ENCODE measurements around the gene TMEM238.
A peak's percentile ranks its signal among the peaks of the same experiment; 100 is the strongest.

Gene TMEM238

GRCh38 chr19:55398200-55398925, 14.3 kb upstream of the TMEM238 start:
- Histone ChIP-seq H3K9me3 (ENCODE audit: low read length) (no peaks in the 10 kb centered on the region), H3K27me3 (ENCODE audit: control insufficient read depth in 1 of 2, insufficient read depth in 2 of 2, low read length in 2 of 2) (no peaks in the 10 kb centered on the region), H3K27ac (ENCODE audit: low read depth, low read length) (no peak overlapping the region), H3K4me3 (ENCODE audit: low read depth in 1 of 2, low read length in 2 of 2) (no peak overlapping the region), H3K4me1 (ENCODE audit: insufficient read depth, low read length) (no peaks in the 10 kb centered on the region), H3K36me3 (ENCODE audit: insufficient read depth, low read length) (peaks cover 12% of the 10 kb centered on the region), H3K9ac (ENCODE audit: low read length) (no peak overlapping the region)

GRCh38 chr19:55392820-55393761, 9.0 kb upstream of the TMEM238 start:
- Histone ChIP-seq H3K9me3 (ENCODE audit: low read length) (no peaks in the 10 kb centered on the region), H3K27me3 (ENCODE audit: control insufficient read depth in 1 of 2, insufficient read depth in 2 of 2, low read length in 2 of 2) (no peaks in the 10 kb centered on the region), H3K9ac (ENCODE audit: low read length) (no peak overlapping the region), H3K36me3 (ENCODE audit: insufficient read depth, low read length) (peaks cover 39% of the 10 kb centered on the region), H3K27ac (ENCODE audit: low read depth, low read length) (no peak overlapping the region), H3K4me3 (ENCODE audit: low read depth in 1 of 2, low read length in 2 of 2) (no peak overlapping the region), H3K4me1 (ENCODE audit: insufficient read depth, low read length) (peaks cover 15% of the 10 kb centered on the region)

- no peak overlapping the region for H3K27ac ChIP-seq (ENCODE audit: low read depth, low read length)
Observed at GRCh38 chr19:55391702-55392615, 7.9 kb upstream of the TMEM238 start.

GRCh38 chr19:55391191-55391670, 7.1 kb upstream of the TMEM238 start:
- no peak overlapping the region for H3K9ac ChIP-seq (ENCODE audit: low read length)
- no peaks in the 10 kb centered on the region for H3K27me3 ChIP-seq (ENCODE audit: control insufficient read depth in 1 of 2, insufficient read depth in 2 of 2, low read length in 2 of 2)
- peaks cover 31% of the 10 kb centered on the region for H3K4me1 ChIP-seq (ENCODE audit: insufficient read depth, low read length)
- H3K9me3 ChIP-seq (ENCODE audit: low read length), result no peaks in the 10 kb centered on the region
- H3K4me3 ChIP-seq (ENCODE audit: low read depth in 1 of 2, low read length in 2 of 2), result no peak overlapping the region
- peaks cover 55% of the 10 kb centered on the region for H3K36me3 ChIP-seq (ENCODE audit: insufficient read depth, low read length)
- no peak overlapping the region for H3K27ac ChIP-seq (ENCODE audit: low read depth, low read length)

More at GRCh38 chr19:55391702-55392615, 7.9 kb upstream of the TMEM238 start:
- Histone ChIP-seq H3K9me3 (ENCODE audit: low read length) (no peaks in the 10 kb centered on the region), H3K9ac (ENCODE audit: low read length) (no peak overlapping the region), H3K27me3 (ENCODE audit: control insufficient read depth in 1 of 2, insufficient read depth in 2 of 2, low read length in 2 of 2) (no peaks in the 10 kb centered on the region), H3K4me3 (ENCODE audit: low read depth in 1 of 2, low read length in 2 of 2) (no peak overlapping the region), H3K4me1 (ENCODE audit: insufficient read depth, low read length) (peaks cover 26% of the 10 kb centered on the region), H3K36me3 (ENCODE audit: insufficient read depth, low read length) (peaks cover 50% of the 10 kb centered on the region)

GRCh38 chr19:55390461-55390880, 6.4 kb upstream of the TMEM238 start:
- no peak overlapping the region for H3K9ac ChIP-seq (ENCODE audit: low read length)
- H3K27ac ChIP-seq (ENCODE audit: low read depth, low read length), result no peak overlapping the region
- H3K36me3 ChIP-seq (ENCODE audit: insufficient read depth, low read length), result peaks cover 55% of the 10 kb centered on the region
- H3K9me3 ChIP-seq (ENCODE audit: low read length), result no peaks in the 10 kb centered on the region
- no peaks in the 10 kb centered on the region for H3K27me3 ChIP-seq (ENCODE audit: control insufficient read depth in 1 of 2, insufficient read depth in 2 of 2, low read length in 2 of 2)
- no peak overlapping the region for H3K4me3 ChIP-seq (ENCODE audit: low read depth in 1 of 2, low read length in 2 of 2)
- H3K4me1 ChIP-seq (ENCODE audit: insufficient read depth, low read length), result peaks cover 31% of the 10 kb centered on the region

- Histone ChIP-seq H3K4me1 (ENCODE audit: insufficient read depth, low read length) (peaks cover 36% of the 10 kb centered on the region), H3K9me3 (ENCODE audit: low read length) (no peaks in the 10 kb centered on the region), H3K36me3 (ENCODE audit: insufficient read depth, low read length) (peaks cover 55% of the 10 kb centered on the region), H3K9ac (ENCODE audit: low read length) (no peak overlapping the region), H3K27ac (ENCODE audit: low read depth, low read length) (no peak overlapping the region), H3K4me3 (ENCODE audit: low read depth in 1 of 2, low read length in 2 of 2) (no peak overlapping the region), H3K27me3 (ENCODE audit: control insufficient read depth in 1 of 2, insufficient read depth in 2 of 2, low read length in 2 of 2) (no peaks in the 10 kb centered on the region)
Observed at GRCh38 chr19:55389386-55390317, 5.6 kb upstream of the TMEM238 start.

GRCh38 chr19:55387736-55388497, 3.8 kb upstream of the TMEM238 start:
- Histone ChIP-seq H3K9me3 (ENCODE audit: low read length) (no peaks in the 10 kb centered on the region), H3K4me1 (ENCODE audit: insufficient read depth, low read length) (peaks cover 46% of the 10 kb centered on the region), H3K27ac (ENCODE audit: low read depth, low read length) (no peak overlapping the region), H3K4me3 (ENCODE audit: low read depth in 1 of 2, low read length in 2 of 2) (peak overlapping the region; percentile 45 to 69), H3K9ac (ENCODE audit: low read length) (peak overlapping the region; percentile 91), H3K27me3 (ENCODE audit: control insufficient read depth in 1 of 2, insufficient read depth in 2 of 2, low read length in 2 of 2) (no peaks in the 10 kb centered on the region), H3K36me3 (ENCODE audit: insufficient read depth, low read length) (peaks cover 55% of the 10 kb centered on the region)

GRCh38 chr19:55386493-55386971, 2.4 kb upstream of the TMEM238 start:
- peaks cover 46% of the 10 kb centered on the region for H3K4me1 ChIP-seq (ENCODE audit: insufficient read depth, low read length)
- peak overlapping the region; percentile 45 to 69 for H3K4me3 ChIP-seq (ENCODE audit: low read depth in 1 of 2, low read length in 2 of 2)
- peaks cover 50% of the 10 kb centered on the region for H3K36me3 ChIP-seq (ENCODE audit: insufficient read depth, low read length)
- H3K27me3 ChIP-seq (ENCODE audit: control insufficient read depth in 1 of 2, insufficient read depth in 2 of 2, low read length in 2 of 2), result no peaks in the 10 kb centered on the region
- peak overlapping the region; percentile 83 for H3K27ac ChIP-seq (ENCODE audit: low read depth, low read length)
- H3K9me3 ChIP-seq (ENCODE audit: low read length), result no peaks in the 10 kb centered on the region
- peak overlapping the region; percentile 91 for H3K9ac ChIP-seq (ENCODE audit: low read length)

- H3K9ac ChIP-seq (ENCODE audit: low read length), result peak within 1 kb of the TSS; percentile 91
- H3K9me3 ChIP-seq (ENCODE audit: low read length), result no peaks in the 10 kb centered on the region
- peaks cover 44% of the 10 kb centered on the region for H3K36me3 ChIP-seq (ENCODE audit: insufficient read depth, low read length)
- peak within 1 kb of the TSS; percentile 45 to 69 for H3K4me3 ChIP-seq (ENCODE audit: low read depth in 1 of 2, low read length in 2 of 2)
- H3K27ac ChIP-seq (ENCODE audit: low read depth, low read length), result peak within 1 kb of the TSS; percentile 89
- no peaks in the 10 kb centered on the region for H3K27me3 ChIP-seq (ENCODE audit: control insufficient read depth in 1 of 2, insufficient read depth in 2 of 2, low read length in 2 of 2)
- peaks cover 40% of the 10 kb centered on the region for H3K4me1 ChIP-seq (ENCODE audit: insufficient read depth, low read length)
Observed at GRCh38 chr19:55385724-55386492, 1.8 kb upstream of the TMEM238 start, which contains the start of gene RPL28. RPL28 (plus strand) TSS chr19:55385932; CDS start chr19:55386358, 426 bp downstream.

Measured in muscle layer of colon (tissue), 2 donors.